Activated naive CD8-positive, alpha-beta T cell (primary cell): ENCODE measurements around the gene RXRA.

Source experiments
- H3K27ac Mint-ChIP-seq: one replicate; pipeline ENCODE4 v1.8.0; 2021; ENCODE audit warnings: mixed read lengths
- H3K27me3 Mint-ChIP-seq: one replicate; pipeline ENCODE4 v1.8.0; 2021; ENCODE audit warnings: mixed read lengths
- H3K36me3 Mint-ChIP-seq: one replicate; pipeline ENCODE4 v1.8.0; 2021; ENCODE audit warnings: mixed read lengths
- H3K4me1 Mint-ChIP-seq: one replicate; pipeline ENCODE4 v1.8.0; 2021; ENCODE audit warnings: low read depth, mixed read lengths
- H3K4me3 Mint-ChIP-seq: one replicate; pipeline ENCODE4 v1.8.0; 2021; ENCODE audit warnings: mild to moderate bottlenecking, mixed read lengths
- H3K9me3 Mint-ChIP-seq: one replicate; pipeline ENCODE4 v1.8.0; 2021; ENCODE audit warnings: low read depth, mixed read lengths

The RXRA gene

DNA sequence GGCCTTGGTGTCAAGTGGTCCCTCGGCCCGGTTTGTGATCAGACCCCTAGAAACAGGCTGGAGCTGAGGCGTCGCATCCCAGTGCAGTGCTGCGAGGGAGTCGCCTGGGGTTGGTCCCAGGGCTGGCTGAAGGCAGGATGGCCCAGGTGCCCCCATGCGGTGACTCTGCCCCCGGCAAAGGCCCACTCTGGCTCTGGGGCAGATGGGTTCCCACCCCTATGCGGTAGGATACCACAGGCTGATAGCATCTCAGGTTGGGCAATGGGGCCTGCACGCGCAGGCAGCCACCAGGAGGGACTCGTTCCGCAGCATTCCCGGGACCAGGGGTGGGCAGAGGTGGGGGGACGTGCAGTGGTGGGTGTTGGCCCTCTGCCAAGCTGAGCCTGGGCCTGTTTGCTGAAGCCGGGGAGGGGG lies 86.0 kb downstream of the RXRA start:
- H3K4me1 Mint-ChIP-seq, result peaks cover 12% of the 10 kb centered on the region
- no peaks in the 10 kb centered on the region for H3K9me3 Mint-ChIP-seq
- H3K27ac Mint-ChIP-seq, result no peak overlapping the region
- H3K27me3 Mint-ChIP-seq, result no peaks in the 10 kb centered on the region
- no peak overlapping the region for H3K4me3 Mint-ChIP-seq
- H3K36me3 Mint-ChIP-seq, result peaks cover 4% of the 10 kb centered on the region

GRCh38 chr9:134413112-134413715 lies 87.0 kb downstream of the RXRA start:
- no peaks in the 10 kb centered on the region for H3K27me3 Mint-ChIP-seq
- H3K4me3 Mint-ChIP-seq, result no peak overlapping the region
- no peaks in the 10 kb centered on the region for H3K9me3 Mint-ChIP-seq
- peaks cover 4% of the 10 kb centered on the region for H3K36me3 Mint-ChIP-seq
- H3K4me1 Mint-ChIP-seq, result peaks cover 9% of the 10 kb centered on the region
- H3K27ac Mint-ChIP-seq, result no peak overlapping the region

- H3K4me1 Mint-ChIP-seq, result peaks cover 9% of the 10 kb centered on the region
These were observed 87.8 kb downstream of the RXRA start for GRCh38 chr9:134413890-134414623.

GRCh38 chr9:134414900-134415425 lies 88.7 kb downstream of the RXRA start:
- Mint-ChIP-seq H3K36me3 (peaks cover under 1% of the 10 kb centered on the region), H3K4me3 (no peak overlapping the region), H3K27me3 (no peaks in the 10 kb centered on the region), H3K27ac (no peak overlapping the region), H3K4me1 (peaks cover 7% of the 10 kb centered on the region), H3K9me3 (no peaks in the 10 kb centered on the region)

More at GRCh38 chr9:134413890-134414623, 87.8 kb downstream of the RXRA start:
- no peaks in the 10 kb centered on the region for H3K27me3 Mint-ChIP-seq
- H3K9me3 Mint-ChIP-seq, result no peaks in the 10 kb centered on the region
- H3K4me3 Mint-ChIP-seq, result no peak overlapping the region
- no peak overlapping the region for H3K27ac Mint-ChIP-seq
- peaks cover 4% of the 10 kb centered on the region for H3K36me3 Mint-ChIP-seq

GRCh38 chr9:134416385-134417015 lies 90.2 kb downstream of the RXRA start:
- H3K36me3 Mint-ChIP-seq, result no peaks in the 10 kb centered on the region
- no peak overlapping the region for H3K27ac Mint-ChIP-seq
- peaks cover 6% of the 10 kb centered on the region for H3K4me1 Mint-ChIP-seq
- H3K4me3 Mint-ChIP-seq, result no peak overlapping the region
- no peaks in the 10 kb centered on the region for H3K27me3 Mint-ChIP-seq
- no peaks in the 10 kb centered on the region for H3K9me3 Mint-ChIP-seq

DNA sequence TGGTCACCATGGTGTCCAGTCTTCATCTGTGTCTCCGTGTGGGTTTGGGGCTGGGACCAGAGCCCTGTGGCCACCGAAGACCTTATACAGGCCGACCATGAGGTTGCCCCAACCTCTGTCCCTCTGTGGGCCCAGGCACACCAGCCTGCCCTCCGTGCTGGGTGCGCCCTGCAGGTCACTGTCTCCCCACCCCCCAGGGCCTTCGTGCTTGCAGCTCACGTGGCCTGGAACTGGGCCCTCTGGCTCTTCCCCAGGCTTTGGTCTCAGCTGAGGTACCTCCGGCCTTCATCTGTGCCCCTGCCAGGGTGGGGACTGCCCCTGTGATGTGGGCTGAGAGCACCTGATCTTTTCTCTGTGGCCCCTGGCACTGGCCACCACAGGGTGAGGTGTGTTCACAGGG lies 92.1 kb downstream of the RXRA start:
- no peaks in the 10 kb centered on the region for H3K4me1 Mint-ChIP-seq
- no peaks in the 10 kb centered on the region for H3K36me3 Mint-ChIP-seq

GRCh38 chr9:134419000-134419683 lies 92.9 kb downstream of the RXRA start:
- H3K27me3 Mint-ChIP-seq, result no peaks in the 10 kb centered on the region
- no peaks in the 10 kb centered on the region for H3K9me3 Mint-ChIP-seq
- H3K27ac Mint-ChIP-seq, result no peak overlapping the region
- H3K4me1 Mint-ChIP-seq, result no peaks in the 10 kb centered on the region
- no peaks in the 10 kb centered on the region for H3K36me3 Mint-ChIP-seq
- H3K4me3 Mint-ChIP-seq, result no peak overlapping the region

More for the DNA sequence above, 92.1 kb downstream of the RXRA start:
- Mint-ChIP-seq H3K27me3 (no peaks in the 10 kb centered on the region), H3K27ac (no peak overlapping the region), H3K9me3 (no peaks in the 10 kb centered on the region), H3K4me3 (no peak overlapping the region)

- no peaks in the 10 kb centered on the region for H3K36me3 Mint-ChIP-seq
- no peak overlapping the region for H3K4me3 Mint-ChIP-seq
- no peaks in the 10 kb centered on the region for H3K4me1 Mint-ChIP-seq
- no peaks in the 10 kb centered on the region for H3K9me3 Mint-ChIP-seq
- no peak overlapping the region for H3K27ac Mint-ChIP-seq
- H3K27me3 Mint-ChIP-seq, result no peaks in the 10 kb centered on the region
These were observed 93.4 kb downstream of the RXRA start for GRCh38 chr9:134419684-134420076.

DNA sequence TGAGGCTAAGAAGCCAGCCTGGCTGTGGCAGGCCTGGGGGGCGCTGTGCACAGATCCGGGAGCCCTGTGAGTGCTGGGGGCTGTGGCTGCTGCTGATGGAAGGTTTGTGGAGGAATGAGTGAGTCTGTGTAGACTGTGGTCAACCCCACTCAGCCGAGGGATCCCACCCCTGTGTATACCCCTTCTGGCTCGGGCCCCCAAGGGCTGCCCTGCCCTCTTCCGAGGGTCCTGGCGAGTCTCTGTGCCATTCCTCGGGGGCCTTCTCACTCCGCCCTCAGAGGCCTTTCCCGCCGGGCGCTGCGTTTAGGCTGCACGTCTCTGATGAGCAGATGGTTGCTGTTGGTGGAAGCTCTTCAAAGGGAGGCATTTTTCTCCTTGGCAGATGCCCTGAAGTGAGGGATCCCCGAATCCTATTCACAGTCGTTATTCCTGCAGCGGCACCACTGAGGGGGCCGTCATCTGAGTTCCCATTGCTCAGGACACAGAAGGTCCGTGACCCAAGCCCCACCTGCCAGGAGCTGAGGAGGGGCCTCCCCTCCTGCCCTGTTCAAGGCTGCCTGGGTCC lies 94.1 kb downstream of the RXRA start:
- Mint-ChIP-seq H3K9me3 (no peaks in the 10 kb centered on the region), H3K4me3 (no peak overlapping the region), H3K27me3 (no peaks in the 10 kb centered on the region), H3K27ac (no peak overlapping the region), H3K36me3 (no peaks in the 10 kb centered on the region), H3K4me1 (no peaks in the 10 kb centered on the region)

GRCh38 chr9:134420974-134421432 lies 94.7 kb downstream of the RXRA start:
- Mint-ChIP-seq H3K4me1 (no peaks in the 10 kb centered on the region), H3K27me3 (no peaks in the 10 kb centered on the region), H3K36me3 (no peaks in the 10 kb centered on the region), H3K27ac (no peak overlapping the region), H3K4me3 (no peak overlapping the region), H3K9me3 (no peaks in the 10 kb centered on the region)

DNA sequence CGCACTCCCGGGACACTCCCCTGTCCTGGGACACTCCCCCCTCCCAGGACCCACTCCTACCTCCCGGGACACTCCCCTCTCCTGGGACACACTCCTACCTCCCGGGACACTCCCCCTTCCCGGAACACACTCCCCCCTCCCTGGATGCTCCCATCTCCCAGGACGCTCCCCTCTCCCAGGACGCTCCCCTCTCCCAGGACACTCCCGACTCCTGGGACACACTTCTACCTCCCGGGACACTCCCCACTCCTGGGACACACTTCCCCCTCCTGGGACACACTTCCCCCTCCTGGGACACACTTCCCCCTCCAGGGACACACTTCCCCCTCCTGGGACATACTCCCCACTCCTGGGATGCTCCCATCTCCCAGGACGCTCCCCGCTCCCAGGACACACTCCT lies 95.6 kb downstream of the RXRA start:
- H3K9me3 Mint-ChIP-seq, result no peaks in the 10 kb centered on the region
- H3K4me1 Mint-ChIP-seq, result no peaks in the 10 kb centered on the region
- H3K36me3 Mint-ChIP-seq, result no peaks in the 10 kb centered on the region
- no peaks in the 10 kb centered on the region for H3K27me3 Mint-ChIP-seq
- H3K27ac Mint-ChIP-seq, result no peak overlapping the region
- H3K4me3 Mint-ChIP-seq, result no peak overlapping the region

DNA sequence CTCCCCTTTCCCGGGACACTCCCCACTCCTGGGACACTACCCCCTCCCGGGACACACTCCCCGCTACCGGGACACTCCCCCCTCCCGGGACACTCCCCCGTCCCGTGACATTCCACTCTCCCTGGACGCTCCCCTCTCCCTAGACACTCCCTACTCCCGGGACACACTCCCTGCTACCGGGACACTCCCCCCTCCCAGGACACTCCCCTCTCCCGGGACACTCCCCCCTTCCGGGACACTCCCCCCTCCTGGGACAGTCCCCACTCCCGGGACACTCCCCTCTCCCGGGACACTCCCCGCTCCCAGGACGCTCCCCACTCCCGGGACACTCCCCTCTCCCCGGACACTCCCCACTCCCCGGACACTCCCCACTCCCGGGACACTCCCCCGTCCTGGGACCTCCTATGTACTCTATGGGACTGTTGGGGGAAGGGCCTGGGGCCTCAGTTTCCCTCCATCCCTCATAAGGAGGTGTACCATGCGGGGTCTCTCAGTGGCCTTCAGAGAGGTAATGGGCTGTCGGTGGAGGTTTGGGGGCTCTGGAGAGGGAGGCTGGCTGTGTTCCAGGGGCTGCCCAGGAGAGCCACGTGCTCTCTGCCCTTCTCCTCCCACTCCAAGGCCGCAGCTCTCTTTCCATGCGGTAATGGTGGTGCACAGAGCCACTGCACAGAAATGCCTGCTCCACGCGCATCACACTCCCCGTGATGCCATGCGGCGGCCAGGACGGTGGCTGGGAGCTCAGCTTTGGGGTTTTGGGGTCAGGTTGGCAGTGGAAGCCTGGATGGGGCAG lies 96.2 kb downstream of the RXRA start:
- Mint-ChIP-seq H3K4me3 (no peak overlapping the region), H3K9me3 (no peaks in the 10 kb centered on the region), H3K27ac (no peak overlapping the region), H3K27me3 (no peaks in the 10 kb centered on the region), H3K4me1 (no peaks in the 10 kb centered on the region), H3K36me3 (no peaks in the 10 kb centered on the region)

DNA sequence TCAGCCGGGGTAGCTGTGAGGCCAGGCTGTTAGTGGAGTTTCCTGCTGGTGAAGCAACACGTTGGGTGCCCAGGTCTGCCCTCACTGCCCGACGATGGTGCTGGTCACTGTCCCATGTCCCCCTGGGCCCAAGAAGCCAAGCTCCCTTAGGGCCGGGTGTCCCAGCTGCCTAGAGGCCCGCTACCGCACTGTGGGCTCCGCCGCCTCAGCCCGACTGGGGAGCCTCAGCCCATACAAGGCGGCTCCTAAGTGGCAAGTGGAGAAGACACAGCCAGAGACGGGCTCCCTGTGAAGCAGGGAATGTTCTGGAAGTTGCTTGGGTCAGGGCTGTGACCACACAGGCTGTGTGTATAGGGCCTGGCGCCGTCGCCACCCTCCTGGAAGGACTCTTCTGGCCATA lies 96.9 kb downstream of the RXRA start:
- no peak overlapping the region for H3K27ac Mint-ChIP-seq
- no peaks in the 10 kb centered on the region for H3K4me1 Mint-ChIP-seq
- no peaks in the 10 kb centered on the region for H3K36me3 Mint-ChIP-seq
- H3K27me3 Mint-ChIP-seq, result no peaks in the 10 kb centered on the region
- no peak overlapping the region for H3K4me3 Mint-ChIP-seq
- no peaks in the 10 kb centered on the region for H3K9me3 Mint-ChIP-seq

- H3K27ac Mint-ChIP-seq, result no peak overlapping the region
- H3K36me3 Mint-ChIP-seq, result no peaks in the 10 kb centered on the region
- no peak overlapping the region for H3K4me3 Mint-ChIP-seq
- H3K4me1 Mint-ChIP-seq, result no peaks in the 10 kb centered on the region
- H3K9me3 Mint-ChIP-seq, result no peaks in the 10 kb centered on the region
- H3K27me3 Mint-ChIP-seq, result no peaks in the 10 kb centered on the region
These were observed 97.5 kb downstream of the RXRA start for GRCh38 chr9:134423749-134424148.
